Panc1 (cell line): ENCODE results near the gene ATG4B. TPM values are rescaled to one million over a fixed set of nuclear protein-coding genes. Genes with fewer than 3 reads are reported as not detected.

Experiments
- ATAC-seq: fragments of 200-7000 bp; cut with Tn5 transposase; 2 replicates; pipeline ENCODE4 v1.9.1; 2020; ENCODE audit warnings: mild to moderate bottlenecking, moderate library complexity
- BruUV-seq: library from RNA; stranded (reverse); fragments of 400-500 nt; replicated peaks from 2 replicates; lab custom pipeline; 2021; lab: Mats Ljungman, UMichigan
- CTCF ChIA-PET: fragments of 300-600 bp; sonication (Branson Sonifier 250); formaldehyde crosslinking; loops from one replicate; lab custom pipeline; 2022; ENCODE audit warnings: antibody characterized with exemption; lab: Charles Lee
- POLR2A ChIA-PET: fragments of 300-600 bp; sonication (Branson Sonifier 250); formaldehyde crosslinking; loops from one replicate; lab custom pipeline; 2022; ENCODE audit warnings: antibody characterized with exemption; lab: Charles Lee
- DNase-seq: peaks from one replicate; pipeline ENCODE4 v3.0.0-alpha.2; 2010; ENCODE audit warnings: low read depth, low spot score
- H3K27ac ChIP-seq: 2 replicates; pipeline ENCODE4 v1.5.1; 2011; ENCODE audit warnings: mild to moderate bottlenecking, low read length, inconsistent platforms
- H3K27me3 ChIP-seq: fragments of 200-500 bp; sonication (Bioruptor generic); 2 replicates; pipeline ENCODE4 v1.6.0; 2014; ENCODE audit warnings: low read length, inconsistent platforms; ENCODE audit not compliant: control insufficient read depth, insufficient read depth
- H3K36me3 ChIP-seq: fragments of 200-500 bp; sonication (Bioruptor generic); 2 replicates; pipeline ENCODE4 v1.5.1; 2014; ENCODE audit warnings: inconsistent platforms, mild to moderate bottlenecking, low read length, moderate library complexity; ENCODE audit not compliant: control insufficient read depth, insufficient read depth
- H3K4me1 ChIP-seq: 2 replicates; pipeline ENCODE4 v1.5.1; 2011; ENCODE audit warnings: inconsistent platforms, mild to moderate bottlenecking, low read length, moderate library complexity; ENCODE audit not compliant: control insufficient read depth, insufficient read depth
- H3K4me3 ChIP-seq, 2 experiments: 2 replicates each; pipeline ENCODE4 v1.5.1; 2011 to 2012; ENCODE audit warnings: low read depth in 2 of 2, low read length in 2 of 2, mild to moderate bottlenecking in 2 of 2, inconsistent platforms in 1 of 2, moderate library complexity in 1 of 2
- H3K9me3 ChIP-seq: fragments of 200-500 bp; sonication (Bioruptor generic); 2 replicates; pipeline ENCODE4 v1.5.1; 2014; ENCODE audit warnings: low read depth, mild to moderate bottlenecking, inconsistent platforms, low read length, moderate library complexity; ENCODE audit not compliant: control insufficient read depth, insufficient read depth
- CTCF ChIP-seq: fragments of 450-650 bp; IDR thresholded peaks from 2 replicates; pipeline ENCODE4 v1.5.1; 2017; ENCODE audit warnings: mild to moderate bottlenecking
- POLR2AphosphoS5 ChIP-seq: IDR thresholded peaks from 2 replicates; pipeline ENCODE4 v1.6.1; 2012; ENCODE audit warnings: mild to moderate bottlenecking, low read depth, low read length, moderate library complexity
- REST ChIP-seq, 2 experiments: IDR thresholded peaks; 2 replicates each; pipeline ENCODE4 v1.6.1; 2011 to 2012; ENCODE audit warnings: low read depth in 2 of 2, control low read depth in 1 of 2, low read length in 1 of 2, mild to moderate bottlenecking in 1 of 2, moderate library complexity in 1 of 2; ENCODE audit not compliant: insufficient read depth in 1 of 2
- SIN3A ChIP-seq: IDR thresholded peaks from 2 replicates; pipeline ENCODE4 v1.6.1; 2012; ENCODE audit warnings: low read depth, mild to moderate bottlenecking, low read length, moderate library complexity, borderline replicate concordance; ENCODE audit not compliant: insufficient read depth
- TCF7L2 ChIP-seq: IDR thresholded peaks from 2 replicates; pipeline ENCODE4 v1.6.1; 2011; ENCODE audit warnings: mild to moderate bottlenecking, low read depth, low read length, inconsistent platforms
- in situ Hi-C: cut with HindIII; loops from 2 replicates; pipeline ENCODE4 v1.10.0; 2016; ENCODE audit warnings: low sequenced_read_pairs, low pct_unique_long_range_greater_than_20kb
- intact Hi-C: fragments of 100-400 bp; cut with micrococcal nuclease; formaldehyde crosslinking; loops from one replicate; pipeline ENCODE4 v1.10.0; 2022; ENCODE audit not compliant: unreplicated experiment
- total RNA-seq: library from RNA; stranded (reverse); gene quantifications from one replicate; pipeline ENCODE4 v1.2.1, GENCODE V29; 2021; ENCODE audit not compliant: unreplicated experiment

The ATG4B gene
- total RNA-seq, 1 experiment from 2014 or later, result 84.2 TPM

- Histone ChIP-seq H3K9me3 (no peaks in the 10 kb centered on the region), H3K27me3 (no peaks in the 10 kb centered on the region), H3K4me1 (no peaks in the 10 kb centered on the region), H3K36me3 (peaks cover 2% of the 10 kb centered on the region), H3K4me3 (no peak overlapping the region), H3K27ac (no peak overlapping the region)
- intact Hi-C loops, result no loop called here
- in situ Hi-C loops, result no loop called here
- no TSS peak for BruUV-seq
- POLR2A ChIA-PET, result no interaction called here
- CTCF ChIA-PET, result no interaction called here
- ATAC-seq, result no peak
- no peak for DNase-seq
- no peak for TF ChIP-seq REST (IDR thresholded peaks at IDR 0.05; ENCODE audit: insufficient read depth in 1 of 2, low read depth in 2 of 2, low read length in 1 of 2)
- no peak for TF ChIP-seq TCF7L2
- no peak for TF ChIP-seq CTCF
- TF ChIP-seq POLR2AphosphoS5, result no peak
Observed at GRCh38 chr2:241655516-241656189, 18.2 kb downstream of the ATG4B start.

GRCh38 chr2:241656190-241656741 lies 18.8 kb downstream of the ATG4B start:
- CTCF ChIA-PET, result no interaction called here
- POLR2A ChIA-PET, result no interaction called here
- no peak overlapping the region for H3K4me3 ChIP-seq
- TF ChIP-seq CTCF (no peak), REST (IDR thresholded peaks at IDR 0.05; ENCODE audit: insufficient read depth in 1 of 2, low read depth in 2 of 2, low read length in 1 of 2) (no peak), POLR2AphosphoS5 (no peak), TCF7L2 (no peak), SIN3A (no peak)
- H3K27ac ChIP-seq, result no peak overlapping the region
- no peaks in the 10 kb centered on the region for H3K27me3 ChIP-seq
- no TSS peak for BruUV-seq
- intact Hi-C loops (no loop called here), in situ Hi-C loops (no loop called here)
- no peak for ATAC-seq
- DNase-seq, result no peak
- peaks cover 3% of the 10 kb centered on the region for H3K36me3 ChIP-seq
- H3K9me3 ChIP-seq, result no peaks in the 10 kb centered on the region
- no peaks in the 10 kb centered on the region for H3K4me1 ChIP-seq
